GM23248 (cell line): Measurements from ENCODE around the gene HHLA2. TPM values are rescaled to one million over a fixed set of nuclear protein-coding genes. Genes with fewer than 3 reads are reported as not detected.
A peak's percentile ranks its signal among the peaks of the same experiment; 100 is the strongest.

Experiments
- DNase-seq: peaks from one replicate; pipeline ENCODE4 v3.0.0-alpha.2; 2015
- H2AFZ ChIP-seq: fragments of 200-600 bp; sonication (generic); 2 replicates; pipeline ENCODE4 v1.6.1; 2016; ENCODE audit warnings: antibody characterized with exemption
- H3F3A ChIP-seq: fragments of 200-600 bp; sonication (generic); 2 replicates; pipeline ENCODE4 v1.6.1; 2016; ENCODE audit warnings: mild to moderate bottlenecking, antibody characterized with exemption, mixed run types; ENCODE audit not compliant: insufficient read depth
- H3K27ac ChIP-seq: fragments of 200-600 bp; sonication (generic); 2 replicates; pipeline ENCODE4 v1.5.1; 2016; ENCODE audit warnings: mild to moderate bottlenecking
- H3K27me3 ChIP-seq: fragments of 200-600 bp; sonication (generic); replicated peaks from 2 replicates; pipeline ENCODE4 v1.6.1; 2016; ENCODE audit warnings: mild to moderate bottlenecking; ENCODE audit not compliant: insufficient read depth
- H3K36me3 ChIP-seq: fragments of 200-600 bp; sonication (generic); 2 replicates; pipeline ENCODE4 v1.6.1; 2016; ENCODE audit warnings: low read depth, mild to moderate bottlenecking
- H3K4me1 ChIP-seq: fragments of 200-600 bp; sonication (generic); 2 replicates; pipeline ENCODE4 v1.6.1; 2016; ENCODE audit warnings: mild to moderate bottlenecking; ENCODE audit not compliant: insufficient read depth
- H3K4me2 ChIP-seq: fragments of 200-600 bp; sonication (generic); one replicate; pipeline ENCODE4 v1.6.1; 2016; ENCODE audit warnings: mild to moderate bottlenecking; ENCODE audit not compliant: unreplicated experiment
- H3K4me3 ChIP-seq: fragments of 200-600 bp; sonication (generic); 2 replicates; pipeline ENCODE4 v1.5.1; 2016; ENCODE audit warnings: mild to moderate bottlenecking
- H3K79me2 ChIP-seq: fragments of 200-600 bp; sonication (generic); 2 replicates; pipeline ENCODE4 v1.6.1; 2016; ENCODE audit warnings: mild to moderate bottlenecking; ENCODE audit not compliant: insufficient read depth
- H3K9ac ChIP-seq: fragments of 200-600 bp; sonication (generic); 2 replicates; pipeline ENCODE4 v1.6.1; 2016; ENCODE audit warnings: mild to moderate bottlenecking
- H3K9me2 ChIP-seq: fragments of 200-600 bp; sonication (generic); 2 replicates; pipeline ENCODE4 v1.6.1; 2016; ENCODE audit warnings: mixed run types, mild to moderate bottlenecking, moderate library complexity; ENCODE audit not compliant: insufficient read depth
- H3K9me3 ChIP-seq: fragments of 200-600 bp; sonication (generic); one replicate; pipeline ENCODE4 v1.6.1; 2017; ENCODE audit warnings: low read depth
- H4K20me1 ChIP-seq: fragments of 200-600 bp; sonication (generic); 2 replicates; pipeline ENCODE4 v1.6.0; 2016; ENCODE audit not compliant: insufficient read depth
- EZH2 ChIP-seq: fragments of 200-600 bp; sonication (generic); IDR thresholded peaks from 2 replicates; pipeline ENCODE4 v1.6.1; 2018; ENCODE audit warnings: antibody characterized with exemption, mild to moderate bottlenecking; ENCODE audit not compliant: insufficient read depth, poor library complexity, severe bottlenecking
- EZH2phosphoT487 ChIP-seq: fragments of 200-600 bp; sonication (generic); IDR thresholded peaks from 2 replicates; pipeline ENCODE4 v1.6.1; 2018; ENCODE audit warnings: antibody characterized with exemption, moderate library complexity, mild to moderate bottlenecking, low read depth; ENCODE audit not compliant: insufficient read depth
- WGBS, 2 experiments: methylation state at CpG; one replicate each; pipeline ENCODE4 v1.1.6; 2015 to 2017; ENCODE audit warnings: low lambda C conversion rate in 2 of 2, low coverage in 1 of 2; ENCODE audit errors: missing lambda C conversion rate in 2 of 2; 5-methylcytosine and 5-hydroxymethylcytosine counted together
- in situ Hi-C: fragments of 300-500 bp; cut with MboI; formaldehyde crosslinking; loops from 2 replicates; pipeline ENCODE4 v1.15.0; 2020
- polyA plus RNA-seq: library from polyadenylated mRNA; unstranded; fragments of >200 nt; fragmentation: Nextera tagmentation; extraction: Ambion mirVana; gene quantifications from 2 replicates; pipeline ENCODE4 v1.2.1, GENCODE V29; 2016
- total RNA-seq: library from RNA; depleted of rRNA; stranded (reverse); fragments of >200 nt; shearing (Covaris generic); gene quantifications from 2 replicates; pipeline ENCODE4 v1.2.3, GENCODE V29; 2014

HHLA2 gene
- total and polyA plus RNA-seq, 2 experiments from 2014 or later = not detected

- no peaks in the 10 kb centered on the region for H3K36me3 ChIP-seq
- TF ChIP-seq EZH2 (no peak), EZH2phosphoT487 (no peak)
- in situ Hi-C loops = no loop called here
Measured at GRCh38 chr3:108293858-108294257, 2.5 kb upstream of the HHLA2 start.

GRCh38 chr3:108295421-108296175 lies 750 bp upstream of the HHLA2 start:
- DNase-seq = peak; percentile 16
- Histone ChIP-seq H3K36me3 (no peaks in the 10 kb centered on the region), H3K4me3 (no peak overlapping the region), H3K9me3 (no peaks in the 10 kb centered on the region), H3F3A (no peaks in the 10 kb centered on the region), H3K4me1 (no peaks in the 10 kb centered on the region), H3K27me3 (no peaks in the 10 kb centered on the region), H3K9ac (no peak overlapping the region), H2AFZ (no peak overlapping the region), H3K79me2 (no peaks in the 10 kb centered on the region), H3K4me2 (no peak overlapping the region), H3K27ac (no peak overlapping the region), H4K20me1 (no peaks in the 10 kb centered on the region), H3K9me2 (no peaks in the 10 kb centered on the region)
- in situ Hi-C loops = no loop called here
- no peak for TF ChIP-seq EZH2
- TF ChIP-seq EZH2phosphoT487 = no peak
- WGBS, 2 experiments = 80 to 92% methylated on average over 6 to 7 of the region's 7 CpGs

More at GRCh38 chr3:108293858-108294257, 2.5 kb upstream of the HHLA2 start:
- H3K4me1 ChIP-seq = no peaks in the 10 kb centered on the region
- no peak overlapping the region for H3K27ac ChIP-seq
- no peaks in the 10 kb centered on the region for H3F3A ChIP-seq
- H4K20me1 ChIP-seq = no peaks in the 10 kb centered on the region
- no peaks in the 10 kb centered on the region for H3K9me2 ChIP-seq
- no peak for DNase-seq
- H3K4me3 ChIP-seq = no peak overlapping the region
- H2AFZ ChIP-seq = no peak overlapping the region
- WGBS, 2 experiments = 69 to 77% methylated on average over 4 of the region's 4 CpGs
- H3K79me2 ChIP-seq = no peaks in the 10 kb centered on the region
- H3K9ac ChIP-seq = no peak overlapping the region
- H3K9me3 ChIP-seq = no peaks in the 10 kb centered on the region
- H3K27me3 ChIP-seq = no peaks in the 10 kb centered on the region
- no peak overlapping the region for H3K4me2 ChIP-seq

GRCh38 chr3:108297647-108298046 lies 1.3 kb downstream of the HHLA2 start:
- 69 to 72% methylated on average over 3 of the region's 3 CpGs for WGBS, 2 experiments
- DNase-seq = no peak
- Histone ChIP-seq H3K9me2 (no peaks in the 10 kb centered on the region), H2AFZ (no peak overlapping the region), H3K4me1 (no peaks in the 10 kb centered on the region), H3K4me3 (no peak overlapping the region), H3K9ac (no peak overlapping the region), H4K20me1 (no peaks in the 10 kb centered on the region), H3K9me3 (no peaks in the 10 kb centered on the region), H3K36me3 (no peaks in the 10 kb centered on the region), H3K4me2 (no peak overlapping the region), H3K79me2 (no peaks in the 10 kb centered on the region), H3F3A (no peaks in the 10 kb centered on the region), H3K27me3 (no peaks in the 10 kb centered on the region), H3K27ac (no peak overlapping the region)
- TF ChIP-seq EZH2 = no peak
- TF ChIP-seq EZH2phosphoT487 = no peak
- in situ Hi-C loops = no loop called here

GRCh38 chr3:108298056-108298455 lies 1.7 kb downstream of the HHLA2 start:
- H3K4me3 ChIP-seq = no peak overlapping the region
- 71 to 72% methylated on average over 2 of the region's 2 CpGs for WGBS, 2 experiments
- DNase-seq = no peak
- H3K9me3 ChIP-seq = no peaks in the 10 kb centered on the region
- H3K79me2 ChIP-seq = no peaks in the 10 kb centered on the region
- H3K36me3 ChIP-seq = no peaks in the 10 kb centered on the region
- no peaks in the 10 kb centered on the region for H3K27me3 ChIP-seq
- H3K4me1 ChIP-seq = no peaks in the 10 kb centered on the region
- no peak for TF ChIP-seq EZH2phosphoT487
- no peak for TF ChIP-seq EZH2
- no peak overlapping the region for H2AFZ ChIP-seq
- H3K9ac ChIP-seq = no peak overlapping the region
- in situ Hi-C loops = no loop called here
- H3K9me2 ChIP-seq = no peaks in the 10 kb centered on the region
- H3K27ac ChIP-seq = no peak overlapping the region
- H3F3A ChIP-seq = no peaks in the 10 kb centered on the region
- no peaks in the 10 kb centered on the region for H4K20me1 ChIP-seq
- no peak overlapping the region for H3K4me2 ChIP-seq
